NT2/D1 (cell line): ENCODE measurements around the gene ITGB5.

Source experiments
- SUZ12 ChIP-seq: IDR thresholded peaks from 2 replicates; pipeline ENCODE4 v1.6.1; 2011; ENCODE audit not compliant: insufficient read length, insufficient read depth; ENCODE audit errors: extremely low read depth
- YY1 ChIP-seq: IDR thresholded peaks from 2 replicates; pipeline ENCODE4 v1.6.1; 2011; ENCODE audit not compliant: insufficient read length, insufficient read depth
- ZNF274 ChIP-seq: IDR thresholded peaks from 2 replicates; pipeline ENCODE4 v1.6.1; 2011; ENCODE audit warnings: mild to moderate bottlenecking, low read depth, low read length

GRCh38 chr3:124895756-124896155 lies 8.6 kb upstream of the ITGB5 start:
- TF ChIP-seq ZNF274: no peak
- no peak for TF ChIP-seq SUZ12
- TF ChIP-seq YY1: no peak
